SU-DHL-6 (cell line): ENCODE measurements around the gene ZGRF1.

ENCODE experiments used
- EZH2phosphoT487 ChIP-seq: fragments of 200-600 bp; sonication (generic), shearing (Covaris generic); conservative IDR thresholded peaks from 2 replicates; pipeline ENCODE4 v1.6.1; 2018; ENCODE audit warnings: mild to moderate bottlenecking, antibody characterized with exemption, low read length, moderate library complexity, mixed read lengths
- TF ChIP-seq, protein P1 (sequence below): fragments of 200-600 bp; sonication (generic); IDR thresholded peaks from one replicate; pipeline ENCODE4 v1.5.1; 2017; ENCODE audit warnings: antibody characterized with exemption, mild to moderate bottlenecking, low read length, moderate library complexity; ENCODE audit not compliant: insufficient read depth, poor library complexity, severe bottlenecking

DNA sequence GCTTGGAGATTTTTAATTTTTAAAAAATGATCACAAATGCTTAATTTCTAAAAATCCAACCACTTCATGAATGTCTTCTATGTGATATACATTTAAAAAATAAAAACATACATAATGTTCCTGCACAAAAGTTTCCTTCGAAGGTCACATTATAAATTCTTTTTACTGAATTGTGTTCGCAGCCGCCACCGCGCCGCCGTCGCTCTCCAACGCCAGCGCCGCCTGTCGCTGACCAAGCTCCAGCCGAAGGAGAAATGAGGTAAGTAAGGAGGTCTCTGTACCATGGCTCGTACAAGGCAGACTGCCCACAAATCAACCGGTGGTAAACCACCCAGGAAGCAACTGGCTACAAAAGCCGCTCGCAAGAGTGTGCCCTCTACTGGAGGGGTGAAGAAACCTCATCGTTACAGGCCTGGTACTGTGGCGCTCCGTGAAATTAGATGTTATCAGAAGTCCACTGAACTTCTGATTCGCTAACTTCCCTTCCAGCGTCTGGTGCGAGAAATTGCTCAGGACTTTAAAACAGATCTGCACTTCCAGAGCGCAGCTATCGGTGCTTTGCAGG, 71.9 kb downstream of the ZGRF1 start:
- TF ChIP-seq EZH2phosphoT487 = no peak
- TF ChIP-seq, protein P1, sequence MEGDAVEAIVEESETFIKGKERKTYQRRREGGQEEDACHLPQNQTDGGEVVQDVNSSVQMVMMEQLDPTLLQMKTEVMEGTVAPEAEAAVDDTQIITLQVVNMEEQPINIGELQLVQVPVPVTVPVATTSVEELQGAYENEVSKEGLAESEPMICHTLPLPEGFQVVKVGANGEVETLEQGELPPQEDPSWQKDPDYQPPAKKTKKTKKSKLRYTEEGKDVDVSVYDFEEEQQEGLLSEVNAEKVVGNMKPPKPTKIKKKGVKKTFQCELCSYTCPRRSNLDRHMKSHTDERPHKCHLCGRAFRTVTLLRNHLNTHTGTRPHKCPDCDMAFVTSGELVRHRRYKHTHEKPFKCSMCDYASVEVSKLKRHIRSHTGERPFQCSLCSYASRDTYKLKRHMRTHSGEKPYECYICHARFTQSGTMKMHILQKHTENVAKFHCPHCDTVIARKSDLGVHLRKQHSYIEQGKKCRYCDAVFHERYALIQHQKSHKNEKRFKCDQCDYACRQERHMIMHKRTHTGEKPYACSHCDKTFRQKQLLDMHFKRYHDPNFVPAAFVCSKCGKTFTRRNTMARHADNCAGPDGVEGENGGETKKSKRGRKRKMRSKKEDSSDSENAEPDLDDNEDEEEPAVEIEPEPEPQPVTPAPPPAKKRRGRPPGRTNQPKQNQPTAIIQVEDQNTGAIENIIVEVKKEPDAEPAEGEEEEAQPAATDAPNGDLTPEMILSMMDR = no peak
